Retina (tissue), 1 donor: ENCODE measurements around the gene KCNQ1.

ENCODE experiments used
- DNase-seq: peaks from one replicate; pipeline ENCODE4 v3.0.0-alpha.2; 2016

The KCNQ1 gene

DNA sequence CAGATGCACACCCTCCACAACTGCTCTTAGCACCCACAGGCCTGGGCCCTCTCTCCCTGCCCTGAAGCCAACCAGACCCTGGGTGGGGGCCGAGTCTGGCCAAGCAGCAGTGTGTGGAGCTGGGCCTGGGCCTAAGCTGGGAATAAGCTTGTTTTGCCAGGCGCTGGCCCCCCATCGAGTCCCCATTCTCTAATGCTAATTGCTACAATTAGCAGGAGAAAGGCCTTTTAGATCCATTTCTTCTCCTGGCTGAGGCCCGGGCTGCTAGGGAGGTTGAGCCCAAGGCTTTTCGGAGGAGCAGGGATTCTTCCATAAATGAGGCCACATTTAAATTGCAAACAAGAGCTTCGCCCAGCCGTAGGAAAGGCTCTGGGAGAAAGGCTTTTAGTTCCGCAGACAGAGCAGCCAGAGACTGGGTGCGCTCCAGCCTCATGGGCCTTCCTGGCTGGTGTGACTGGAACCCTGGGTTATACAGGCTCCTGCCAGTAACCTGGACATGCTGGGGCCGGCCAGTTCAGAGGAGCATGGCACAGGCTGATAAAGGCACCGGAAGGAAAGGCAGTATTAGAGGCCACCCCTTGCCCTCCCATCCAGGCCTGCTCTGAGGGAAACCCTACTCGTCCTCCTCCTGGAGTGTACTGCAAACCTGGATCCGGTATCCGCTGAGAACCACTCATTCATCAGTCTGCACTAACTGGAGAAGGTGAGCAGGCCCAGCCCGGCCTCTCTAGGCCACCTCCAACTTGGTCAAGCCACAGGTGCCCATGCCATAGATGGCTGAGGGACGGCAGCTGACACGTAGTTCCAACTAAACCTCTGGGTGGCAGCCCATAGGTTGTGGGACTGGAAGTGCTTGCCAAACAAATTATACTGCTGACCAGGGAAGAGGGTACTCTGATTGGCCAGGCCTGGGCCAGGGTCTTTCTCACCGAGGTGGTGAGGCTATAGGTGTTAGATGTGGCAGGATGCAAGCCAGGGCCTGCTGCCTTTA is 248.8 kb downstream of the KCNQ1 start:
- DNase-seq: no peak

DNA sequence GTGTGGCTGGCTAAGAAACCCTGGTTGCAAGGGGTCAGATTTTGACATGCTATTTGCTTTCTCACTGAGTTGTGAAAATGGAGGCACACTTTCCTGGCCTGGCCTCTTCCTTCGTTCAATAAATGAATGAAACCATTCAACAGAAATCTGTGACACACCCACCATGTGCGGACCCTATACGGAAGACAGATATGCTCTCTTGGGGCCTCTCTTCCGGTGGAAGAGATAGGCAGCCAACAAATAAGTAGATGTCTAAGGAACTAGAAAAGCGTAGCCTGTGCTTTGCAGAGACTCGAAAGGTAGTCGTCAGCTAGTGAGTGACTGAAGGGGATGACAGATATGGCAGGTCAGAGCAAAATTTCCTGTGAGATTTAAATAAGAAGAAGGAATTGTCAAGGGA is 249.7 kb downstream of the KCNQ1 start:
- DNase-seq: no peak

DNA sequence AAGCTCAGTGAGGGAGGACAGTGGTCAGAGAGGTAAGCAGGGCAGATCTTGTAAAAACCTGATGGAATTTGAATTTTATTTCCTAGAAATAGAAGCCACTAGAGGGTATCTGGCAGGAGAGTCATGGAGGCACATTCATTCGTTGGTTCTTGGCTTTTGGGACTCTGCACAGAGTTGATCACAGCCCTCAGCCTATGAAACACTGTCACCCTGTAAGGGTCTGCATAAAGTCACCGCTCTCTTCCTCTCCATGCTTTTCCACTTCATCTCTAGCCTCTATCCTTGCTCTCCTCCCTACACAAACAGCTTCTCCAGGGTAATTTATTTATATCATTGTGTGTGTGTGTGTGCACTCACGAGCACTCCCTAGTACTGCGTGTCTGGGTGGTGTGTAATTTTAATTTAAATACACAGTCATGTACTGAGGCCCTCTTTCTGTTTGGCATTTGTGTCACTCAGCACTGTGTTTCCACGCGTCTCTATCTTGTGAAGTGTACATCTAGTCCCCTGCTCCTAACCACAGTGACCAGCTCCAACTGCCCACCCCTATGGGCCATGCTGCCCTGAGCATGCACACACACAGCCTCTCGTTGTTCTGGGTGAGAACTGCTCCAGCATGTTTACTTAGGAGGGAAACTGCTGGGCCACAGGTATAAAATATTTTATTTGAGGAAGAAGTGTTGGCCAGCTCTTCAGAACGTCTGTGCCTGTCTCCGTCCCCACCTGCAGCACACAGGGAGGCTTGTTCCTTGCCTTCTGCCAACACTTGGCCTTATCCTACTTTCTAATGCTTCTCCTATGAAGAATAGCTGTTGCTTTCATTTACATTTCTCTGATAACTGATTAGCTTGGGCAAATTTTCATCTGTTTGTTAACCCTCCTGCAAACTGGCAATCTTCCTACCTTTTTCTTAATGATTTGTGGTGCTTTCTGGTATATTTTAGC is 250.5 kb downstream of the KCNQ1 start:
- no peak for DNase-seq

DNA sequence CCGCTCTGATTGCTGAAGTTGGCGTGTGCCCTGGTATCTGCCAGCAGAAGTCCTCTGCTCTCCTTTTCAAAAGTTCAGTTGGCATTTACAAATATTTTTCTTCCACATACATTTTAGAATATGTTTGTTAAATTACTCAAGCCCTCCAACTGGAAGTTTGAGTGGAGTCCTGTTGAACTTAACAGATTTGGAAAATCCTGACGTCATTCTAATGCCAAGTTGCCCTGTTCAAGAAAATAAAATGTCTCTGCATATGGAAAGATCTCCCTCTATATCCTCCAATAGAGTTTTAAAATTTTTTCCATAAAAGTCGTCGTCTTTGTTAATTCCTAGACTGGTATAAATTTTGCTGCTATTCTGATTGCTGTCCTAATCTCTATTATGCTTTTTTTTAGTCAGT is 251.6 kb downstream of the KCNQ1 start:
- no peak for DNase-seq

DNA sequence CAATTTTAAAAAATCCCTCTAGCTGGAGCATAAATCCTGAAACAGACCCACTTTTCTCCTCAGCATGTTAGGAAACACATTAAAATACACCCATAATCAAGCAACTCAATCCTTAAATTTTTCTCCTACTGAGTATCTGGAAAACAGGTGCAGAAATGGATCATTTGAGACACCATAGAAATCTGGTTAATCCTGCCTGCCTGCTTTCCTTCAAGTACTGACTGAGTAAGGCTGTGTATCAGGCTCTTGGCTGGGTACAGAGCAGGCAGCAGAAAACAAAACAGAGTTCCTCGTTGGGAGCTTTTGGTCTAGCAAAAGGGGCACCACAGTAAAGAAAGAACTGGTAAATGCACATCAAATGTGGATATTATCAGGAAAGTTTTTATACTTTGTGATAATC is 253.1 kb downstream of the KCNQ1 start:
- DNase-seq: no peak

DNA sequence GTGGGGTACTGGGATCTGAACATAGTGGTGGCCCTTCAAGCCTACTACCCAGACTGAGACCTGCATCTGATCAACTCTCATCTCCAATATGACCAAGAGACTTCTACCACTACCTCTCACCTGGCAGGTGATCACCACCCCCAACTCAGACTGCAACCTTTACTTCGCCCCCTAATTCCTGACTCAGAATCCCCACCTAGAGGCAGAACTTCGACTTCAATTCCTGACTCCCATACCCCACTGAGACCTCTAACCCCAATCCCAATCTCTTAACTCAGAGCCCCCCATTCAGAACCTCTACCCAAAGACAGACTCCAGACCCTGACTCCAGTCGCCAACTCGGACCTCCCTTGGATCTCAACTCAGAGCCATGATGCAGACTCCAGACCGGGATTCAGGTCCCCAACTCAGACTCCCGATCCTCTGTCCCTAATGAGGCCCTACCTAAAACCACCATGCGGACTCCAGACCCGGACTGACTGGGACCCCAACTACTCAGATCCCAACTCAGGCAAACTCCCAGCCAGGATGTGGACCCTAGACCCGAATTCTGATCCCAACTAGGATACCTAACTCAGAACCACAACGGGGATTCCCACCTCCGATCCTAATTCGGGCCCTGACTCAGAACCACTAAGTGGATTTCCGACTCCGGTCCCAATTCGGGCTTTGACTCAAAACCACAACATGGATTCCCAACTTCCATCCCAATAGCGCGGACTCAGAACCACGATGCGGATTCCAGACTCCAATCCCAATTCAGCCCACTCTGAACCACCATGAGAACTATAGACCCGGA is 253.8 kb downstream of the KCNQ1 start:
- no peak for DNase-seq

DNA sequence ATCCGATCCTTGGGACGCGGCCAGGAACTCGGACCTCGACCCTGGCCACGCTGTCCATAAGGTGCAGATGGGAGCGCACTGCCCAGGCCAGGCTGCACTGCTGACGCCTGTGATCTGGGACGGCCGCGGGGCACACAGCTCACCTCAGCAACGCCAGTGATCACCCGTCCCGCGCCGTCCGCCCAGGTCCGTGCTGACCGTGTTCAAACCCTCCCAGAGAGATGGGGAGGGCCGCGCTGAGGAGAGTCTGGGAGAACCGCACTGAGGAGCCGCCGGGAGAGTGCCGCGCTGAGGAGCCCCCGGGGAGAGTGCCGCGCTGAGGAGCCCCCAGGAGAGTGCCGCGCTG is 254.3 kb downstream of the KCNQ1 start:
- no peak for DNase-seq

DNA sequence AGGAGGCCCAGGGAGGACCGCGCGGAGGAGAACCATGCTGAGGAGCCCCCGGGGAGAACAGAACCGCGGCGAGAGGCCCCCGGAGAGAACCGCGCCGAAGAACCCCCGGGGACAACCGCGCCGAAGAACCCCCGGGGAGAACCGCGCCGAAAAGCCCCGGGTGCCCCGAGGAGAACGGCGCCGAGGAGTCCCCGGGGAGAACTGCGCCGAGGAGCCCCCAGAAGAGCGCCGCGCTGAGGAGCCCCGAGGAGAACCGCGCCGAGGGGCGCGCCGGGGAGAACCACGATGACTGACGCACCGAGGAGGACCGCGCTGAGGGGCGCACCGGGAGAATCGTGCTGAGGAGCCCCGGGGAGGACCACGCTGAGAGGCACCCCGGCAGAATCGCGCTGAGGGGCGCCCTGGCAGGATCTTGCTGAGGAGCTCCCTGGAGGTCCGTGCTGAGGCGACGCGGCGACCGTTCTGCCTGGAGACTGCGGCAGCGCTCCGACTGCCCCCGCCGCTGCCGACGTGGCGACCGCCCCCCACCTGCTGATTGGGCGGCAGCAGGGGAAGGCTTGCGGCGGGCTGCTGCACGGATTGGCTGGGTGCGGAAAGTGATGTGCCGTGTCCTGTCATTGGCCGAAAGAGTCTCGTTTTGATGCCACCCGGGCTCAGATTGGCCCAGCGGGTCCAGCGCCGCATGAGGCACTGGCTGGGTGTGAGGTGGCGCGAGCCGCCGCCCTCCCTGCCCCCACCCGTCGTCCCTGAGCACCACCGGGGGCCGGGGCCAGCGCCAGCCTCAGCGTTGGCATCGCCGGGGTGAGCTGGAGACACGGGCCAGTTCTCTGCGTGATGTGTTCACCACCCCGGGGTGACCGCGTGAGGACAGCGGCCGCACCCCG is 255.0 kb downstream of the KCNQ1 start, which contains the start of gene KCNQ1OT1:
Gene KCNQ1OT1, minus strand, starts transcription at position 464 of the 884 bp plus-strand sequence.
- peak; percentile 94 for DNase-seq

DNA sequence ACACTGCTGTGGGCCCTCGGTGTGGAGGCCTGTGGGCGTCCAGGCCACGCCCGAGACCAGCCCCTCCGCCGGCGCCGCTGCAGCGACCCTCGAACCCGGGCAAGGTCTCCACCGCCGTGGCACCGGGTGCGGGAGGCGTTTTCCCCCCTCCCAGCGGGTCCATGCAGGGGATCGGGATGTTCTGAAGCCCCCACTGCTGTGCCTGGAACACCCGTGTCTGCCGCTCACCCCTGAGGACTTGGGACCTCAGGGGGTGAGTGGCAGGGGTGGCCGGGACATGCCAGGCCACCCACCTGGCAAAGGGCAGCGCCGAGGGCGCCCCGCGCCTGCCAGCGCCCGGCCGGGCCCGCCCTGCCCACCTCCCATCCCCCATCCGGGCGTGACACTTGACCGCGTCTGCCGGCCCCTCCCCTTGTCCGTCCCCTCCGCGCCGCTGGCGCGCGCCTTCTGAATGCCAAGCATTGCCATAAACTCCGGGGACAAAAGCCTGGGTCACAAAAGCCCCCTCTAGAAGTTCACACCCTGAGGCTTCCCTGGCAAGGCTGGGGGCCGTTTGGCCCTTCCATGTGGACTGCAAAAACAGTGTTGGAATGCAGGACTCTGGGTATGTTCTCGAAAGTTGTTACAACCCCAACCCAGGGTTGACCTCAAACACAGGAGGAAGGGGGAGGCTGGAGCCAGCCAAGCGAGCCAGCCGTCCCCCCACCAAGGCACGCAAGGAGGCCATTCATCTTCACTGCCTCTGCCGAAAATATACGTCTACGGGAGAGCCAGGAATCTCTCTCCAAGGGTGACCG is 255.8 kb downstream of the KCNQ1 start:
- DNase-seq: peak; percentile 71

DNA sequence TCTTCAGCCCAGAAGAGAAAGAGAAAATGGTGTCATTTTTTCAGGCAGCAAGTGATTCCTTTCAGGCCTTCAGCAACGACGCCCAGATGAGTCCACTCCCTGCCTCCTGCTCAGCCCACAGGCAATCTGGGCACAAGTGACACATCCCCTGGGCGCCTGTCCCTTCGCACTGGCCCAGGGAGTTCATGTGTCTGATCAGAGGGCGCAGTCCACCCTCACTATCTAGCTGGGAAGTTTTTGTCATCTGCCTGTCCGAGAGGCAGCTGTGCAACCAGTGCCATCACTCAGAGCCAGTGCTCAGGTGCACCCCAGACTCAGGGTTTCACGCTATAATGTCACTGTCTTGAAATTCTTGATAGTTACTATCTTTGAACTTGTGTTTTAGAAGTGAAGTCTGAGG is 256.4 kb downstream of the KCNQ1 start:
- DNase-seq: no peak

DNA sequence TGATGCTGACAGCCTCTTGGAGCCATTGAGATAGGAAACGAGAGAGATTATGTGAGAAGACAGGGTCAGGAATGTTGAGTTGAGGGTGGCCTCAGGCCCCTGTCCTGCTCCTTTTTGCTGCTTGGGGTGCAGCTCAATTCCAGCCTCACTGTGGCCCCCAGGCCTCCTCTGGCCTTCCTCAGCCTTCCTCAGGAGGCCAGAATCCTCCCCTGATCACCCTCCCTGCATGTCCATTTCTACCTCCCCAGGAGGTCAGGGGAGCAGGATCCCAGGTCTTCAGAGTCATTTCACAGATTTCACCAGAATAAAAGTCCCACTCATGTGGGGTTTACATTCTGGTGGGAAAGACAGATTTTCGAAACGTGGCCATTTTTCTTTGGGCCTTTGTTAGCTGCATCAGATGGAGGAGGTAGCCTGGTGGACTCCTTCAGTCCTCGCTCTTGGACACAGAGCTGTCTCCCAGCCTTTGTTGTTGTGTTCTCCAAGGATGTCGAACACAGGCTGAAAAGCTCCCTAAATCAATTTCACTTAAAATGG is 257.2 kb downstream of the KCNQ1 start:
- DNase-seq: no peak

DNA sequence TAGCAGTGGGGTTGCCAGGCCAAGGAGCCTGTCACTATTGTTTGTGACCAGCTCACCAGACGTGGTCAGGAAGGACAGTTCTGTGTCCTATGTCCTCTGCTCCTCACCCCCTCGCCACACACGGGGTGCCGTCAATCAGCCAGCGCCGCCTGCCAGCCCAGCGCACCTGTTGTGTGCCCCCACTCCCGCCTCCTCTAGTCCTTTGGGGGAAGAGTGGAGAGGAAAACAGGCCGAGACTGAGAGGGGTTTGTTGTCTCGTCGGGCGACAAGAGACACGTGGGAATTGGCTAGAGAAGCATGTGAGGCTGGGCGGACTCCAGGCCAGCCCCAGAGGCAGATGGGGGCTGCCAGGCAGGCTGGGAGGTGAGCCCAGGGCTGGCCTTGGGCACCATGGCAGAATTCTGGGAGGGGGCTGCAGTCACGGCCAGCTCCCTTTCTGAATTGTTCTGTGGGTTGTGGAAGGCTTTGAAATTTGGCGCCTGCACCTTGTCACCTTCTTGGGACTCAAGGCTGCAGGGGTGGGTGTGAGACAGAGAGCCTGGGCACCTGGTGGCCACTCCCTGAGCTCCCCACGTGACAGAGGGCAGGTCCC is 258.1 kb downstream of the KCNQ1 start:
- DNase-seq: no peak

DNA sequence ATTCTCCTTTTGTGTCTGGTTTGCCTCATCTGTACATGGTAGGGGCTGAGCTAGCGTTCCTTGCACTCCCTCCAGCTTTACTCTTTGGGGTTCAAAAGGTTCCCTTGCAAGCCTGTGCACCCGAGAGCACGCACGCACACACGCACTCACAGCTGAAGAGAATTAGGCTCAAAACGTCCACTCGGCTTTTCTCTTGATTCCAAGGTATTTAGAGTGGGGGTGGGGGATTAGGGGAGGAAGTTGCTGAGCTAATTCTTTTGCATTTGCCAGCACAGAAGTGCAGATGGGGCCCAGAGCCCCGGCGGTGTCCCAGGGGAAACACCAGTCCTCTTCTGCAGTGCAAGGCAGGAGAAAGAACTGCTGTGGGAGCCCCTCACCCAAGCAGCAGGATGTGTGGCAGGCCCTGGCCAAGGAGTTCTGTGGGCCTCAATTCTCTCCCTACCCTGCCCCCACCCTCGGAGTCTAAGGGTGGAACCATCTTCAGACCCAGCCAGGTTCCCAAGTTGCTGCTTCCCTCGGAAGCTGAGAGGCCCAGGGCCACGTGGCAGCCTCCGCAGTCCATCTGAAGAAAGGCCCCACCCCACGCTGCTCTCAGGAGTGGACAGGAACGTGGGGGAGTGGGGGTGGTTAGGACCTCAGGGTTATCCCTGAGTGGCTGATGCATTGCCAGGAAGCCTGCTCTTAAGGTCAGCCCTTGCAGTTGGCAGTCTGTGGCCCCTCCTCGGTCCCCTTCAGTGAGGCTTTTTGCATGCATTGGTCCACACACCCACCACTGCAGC is 258.7 kb downstream of the KCNQ1 start:
- DNase-seq: no peak

DNA sequence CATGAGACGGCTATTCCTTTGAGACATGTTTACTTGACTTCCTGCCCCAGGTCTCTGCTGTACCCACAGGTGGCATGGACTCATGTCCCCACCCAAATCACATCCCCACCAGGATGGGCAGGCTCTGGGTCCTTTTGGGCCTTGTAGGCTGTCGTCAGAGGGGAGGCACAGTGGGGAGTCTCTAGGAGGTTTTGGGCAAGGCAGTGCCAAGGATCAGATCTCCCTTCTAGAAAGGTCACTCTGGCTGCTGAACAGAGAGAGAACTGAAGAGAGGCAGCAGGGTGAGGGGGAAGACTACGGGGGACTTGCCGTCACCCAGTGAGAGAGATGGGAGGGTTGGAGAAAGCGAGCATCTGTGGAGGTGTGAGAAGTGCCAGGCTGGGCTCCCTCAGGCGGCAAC is 259.5 kb downstream of the KCNQ1 start:
- DNase-seq: no peak

DNA sequence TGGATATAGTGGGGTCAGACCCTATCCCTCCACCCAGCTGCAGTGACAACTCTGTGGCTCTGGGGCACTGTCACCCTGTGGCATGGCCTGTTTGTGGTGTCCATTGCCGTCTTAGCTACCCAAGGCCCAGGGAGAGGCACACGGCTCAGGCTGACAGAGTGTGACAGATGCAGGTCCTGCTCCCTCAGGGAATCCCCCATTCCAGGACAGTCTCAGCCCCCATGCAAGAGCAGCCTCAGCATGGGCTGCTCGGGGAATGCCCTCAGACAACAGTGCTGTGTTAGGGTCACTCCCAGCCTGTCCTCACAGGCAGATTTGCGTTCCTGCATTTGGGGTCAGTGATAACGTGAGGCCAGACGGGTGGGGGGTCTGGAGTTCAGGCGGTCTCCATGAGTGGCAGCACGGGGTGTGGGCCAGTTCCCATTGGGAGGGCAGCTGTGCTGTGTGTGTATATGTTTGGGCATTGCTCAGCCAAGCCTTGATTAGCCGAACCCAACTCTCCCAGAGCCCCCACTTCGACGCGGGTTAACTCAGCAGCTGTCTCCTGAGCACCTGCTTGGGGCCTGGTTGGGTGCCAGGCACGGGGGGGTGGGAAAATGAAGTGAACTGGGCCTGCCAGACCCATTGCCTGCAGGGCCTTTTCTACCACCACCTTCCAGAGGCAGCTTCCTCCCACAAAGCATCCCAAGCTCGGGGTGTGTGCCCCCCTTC is 260.2 kb downstream of the KCNQ1 start:
- no peak for DNase-seq

DNA sequence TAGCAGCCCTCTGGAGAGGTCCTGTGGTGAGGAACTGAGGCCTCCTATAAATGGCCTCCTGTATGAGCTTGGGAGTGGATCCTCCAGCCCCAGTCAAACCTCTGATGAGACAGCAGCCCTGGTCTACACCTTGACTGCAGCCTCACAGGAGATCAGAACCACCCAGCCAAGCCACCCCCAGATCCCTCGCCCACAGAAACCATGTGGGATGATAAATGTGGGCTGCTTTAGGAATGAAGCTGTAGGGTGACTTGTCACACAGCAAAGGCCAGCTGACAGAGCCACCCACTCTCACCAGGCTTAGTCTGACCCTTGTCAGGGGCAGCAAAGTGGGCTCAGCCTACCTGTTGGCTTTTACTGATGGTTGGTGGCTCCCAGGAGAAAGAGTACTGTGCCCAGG is 261.5 kb downstream of the KCNQ1 start:
- DNase-seq: no peak

DNA sequence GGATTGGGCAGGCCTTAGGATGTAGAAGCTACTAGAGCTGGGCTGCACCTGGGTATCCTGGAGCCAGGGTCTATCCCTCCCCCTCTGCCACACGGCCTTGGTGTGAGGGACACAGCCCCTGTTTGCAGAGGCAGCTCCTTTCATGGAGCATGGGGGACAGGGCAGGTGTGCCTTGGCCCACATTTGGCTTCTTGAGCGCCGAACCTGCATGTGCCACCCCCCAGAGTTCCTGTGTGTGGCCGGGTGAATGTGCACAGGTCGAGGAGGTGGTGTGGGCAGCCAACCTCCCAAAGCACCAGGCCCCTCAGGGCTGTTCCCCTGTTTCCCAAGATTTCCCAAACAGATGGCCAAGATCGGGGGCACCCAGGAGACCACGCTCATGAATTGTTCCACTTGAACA is 262.9 kb downstream of the KCNQ1 start:
- no peak for DNase-seq

DNA sequence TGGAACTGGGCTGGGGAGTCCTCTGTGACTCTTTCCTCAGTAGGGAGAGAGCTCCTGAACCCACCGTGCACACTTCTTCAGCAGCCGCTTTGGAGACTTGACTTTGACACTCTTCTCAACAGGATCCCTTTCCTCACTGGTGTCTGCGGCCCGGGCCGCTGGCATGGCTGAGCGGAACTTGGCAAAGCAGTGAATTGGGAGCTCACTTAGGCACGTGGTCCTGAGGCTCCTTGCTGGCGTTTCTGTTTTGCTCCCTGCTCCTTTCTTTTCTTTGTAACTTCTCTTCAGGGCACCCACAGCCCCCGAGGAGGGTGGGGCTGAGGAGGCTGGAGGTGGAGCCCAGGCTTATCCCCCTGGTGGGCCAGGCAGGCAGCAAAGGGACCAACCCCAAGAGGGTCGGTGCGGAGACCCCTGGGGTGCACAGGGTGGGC is 263.4 kb downstream of the KCNQ1 start:
- DNase-seq: no peak
